Loucy (cell line): ENCODE results near the gene RILPL1.

Experiments used
- H2AFZ ChIP-seq: fragments of 200-600 bp; sonication (generic); 2 replicates; pipeline ENCODE4 v1.6.0; 2016; ENCODE audit warnings: antibody characterized with exemption, mild to moderate bottlenecking, low read length, moderate library complexity
- H3F3A ChIP-seq: fragments of 200-600 bp; 2 replicates; pipeline ENCODE4 v1.6.0; 2016; ENCODE audit warnings: antibody characterized with exemption, low read depth, mild to moderate bottlenecking
- H3K27me3 ChIP-seq: fragments of 200-600 bp; sonication (generic); 2 replicates; pipeline ENCODE4 v1.6.1; 2014; ENCODE audit warnings: low read length, mild to moderate bottlenecking; ENCODE audit not compliant: insufficient read depth, poor library complexity, severe bottlenecking
- H3K36me3 ChIP-seq: fragments of 200-600 bp; sonication (generic); 2 replicates; pipeline ENCODE4 v1.6.1; 2016; ENCODE audit warnings: low read length; ENCODE audit not compliant: insufficient read depth
- H3K4me1 ChIP-seq: fragments of 200-600 bp; sonication (generic); 2 replicates; pipeline ENCODE4 v1.5.1; 2014; ENCODE audit warnings: low read length, mild to moderate bottlenecking; ENCODE audit not compliant: insufficient read depth, poor library complexity, severe bottlenecking
- H3K4me2 ChIP-seq: fragments of 200-600 bp; sonication (generic); 2 replicates; pipeline ENCODE4 v1.6.0; 2014; ENCODE audit warnings: antibody characterized with exemption, low read length, low read depth, mild to moderate bottlenecking; ENCODE audit not compliant: poor library complexity, severe bottlenecking
- H3K4me3 ChIP-seq: fragments of 200-600 bp; sonication (generic); 2 replicates; pipeline ENCODE4 v1.5.1; 2014; ENCODE audit warnings: low read length, mild to moderate bottlenecking, mixed read lengths; ENCODE audit not compliant: poor library complexity, severe bottlenecking
- H3K79me2 ChIP-seq: fragments of 200-600 bp; sonication (generic); 2 replicates; pipeline ENCODE4 v1.6.1; 2014; ENCODE audit warnings: low read length; ENCODE audit not compliant: insufficient read depth
- H3K9ac ChIP-seq: fragments of 200-600 bp; sonication (generic); 2 replicates; pipeline ENCODE4 v1.6.0; 2014; ENCODE audit warnings: mild to moderate bottlenecking, low read depth, low read length, moderate library complexity; ENCODE audit not compliant: poor library complexity, severe bottlenecking
- H3K9me2 ChIP-seq: fragments of 200-600 bp; sonication (generic); replicated peaks from 2 replicates; pipeline ENCODE4 v1.6.1; 2016; ENCODE audit warnings: low read depth, low read length, mixed read lengths
- H3K9me3 ChIP-seq: fragments of 200-600 bp; sonication (generic); 2 replicates; pipeline ENCODE4 v1.6.1; 2014; ENCODE audit warnings: mild to moderate bottlenecking, antibody characterized with exemption, low read length, low read depth; ENCODE audit not compliant: insufficient read depth
- H4K20me1 ChIP-seq: fragments of 200-600 bp; sonication (generic); 2 replicates; pipeline ENCODE4 v1.6.0; 2014; ENCODE audit warnings: antibody characterized with exemption, low read length, mild to moderate bottlenecking; ENCODE audit not compliant: insufficient read depth, poor library complexity, severe bottlenecking
- EZH2phosphoT487 ChIP-seq: fragments of 200-600 bp; IDR thresholded peaks from 2 replicates; pipeline ENCODE4 v1.6.1; 2018; ENCODE audit warnings: antibody characterized with exemption, mild to moderate bottlenecking, moderate library complexity, borderline replicate concordance
- TF ChIP-seq, protein P1 (sequence below): fragments of 200-600 bp; sonication (generic); conservative IDR thresholded peaks from 2 replicates; pipeline ENCODE4 v1.5.1; 2014; ENCODE audit warnings: mild to moderate bottlenecking, antibody characterized with exemption, low read length

The RILPL1 gene

GRCh38 chr12:123502163-123502704 is 31.3 kb downstream of the RILPL1 start:
- Histone ChIP-seq H2AFZ (no peak overlapping the region), H3K9ac (no peak overlapping the region), H3K4me2 (no peak overlapping the region), H3K27me3 (no peaks in the 10 kb centered on the region), H3K4me3 (no peak overlapping the region), H3F3A (no peaks in the 10 kb centered on the region), H4K20me1 (no peaks in the 10 kb centered on the region), H3K9me3 (no peaks in the 10 kb centered on the region), H3K36me3 (no peaks in the 10 kb centered on the region), H3K4me1 (no peaks in the 10 kb centered on the region), H3K9me2 (no peaks in the 10 kb centered on the region), H3K79me2 (no peaks in the 10 kb centered on the region)
- no peak for TF ChIP-seq EZH2phosphoT487
- TF ChIP-seq, protein P1, sequence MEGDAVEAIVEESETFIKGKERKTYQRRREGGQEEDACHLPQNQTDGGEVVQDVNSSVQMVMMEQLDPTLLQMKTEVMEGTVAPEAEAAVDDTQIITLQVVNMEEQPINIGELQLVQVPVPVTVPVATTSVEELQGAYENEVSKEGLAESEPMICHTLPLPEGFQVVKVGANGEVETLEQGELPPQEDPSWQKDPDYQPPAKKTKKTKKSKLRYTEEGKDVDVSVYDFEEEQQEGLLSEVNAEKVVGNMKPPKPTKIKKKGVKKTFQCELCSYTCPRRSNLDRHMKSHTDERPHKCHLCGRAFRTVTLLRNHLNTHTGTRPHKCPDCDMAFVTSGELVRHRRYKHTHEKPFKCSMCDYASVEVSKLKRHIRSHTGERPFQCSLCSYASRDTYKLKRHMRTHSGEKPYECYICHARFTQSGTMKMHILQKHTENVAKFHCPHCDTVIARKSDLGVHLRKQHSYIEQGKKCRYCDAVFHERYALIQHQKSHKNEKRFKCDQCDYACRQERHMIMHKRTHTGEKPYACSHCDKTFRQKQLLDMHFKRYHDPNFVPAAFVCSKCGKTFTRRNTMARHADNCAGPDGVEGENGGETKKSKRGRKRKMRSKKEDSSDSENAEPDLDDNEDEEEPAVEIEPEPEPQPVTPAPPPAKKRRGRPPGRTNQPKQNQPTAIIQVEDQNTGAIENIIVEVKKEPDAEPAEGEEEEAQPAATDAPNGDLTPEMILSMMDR = no peak

- Histone ChIP-seq H3K36me3 (no peaks in the 10 kb centered on the region), H3K9me3 (no peaks in the 10 kb centered on the region), H3K9ac (no peak overlapping the region), H3K4me1 (no peaks in the 10 kb centered on the region), H2AFZ (no peak overlapping the region), H3K4me3 (no peak overlapping the region), H3K79me2 (no peaks in the 10 kb centered on the region), H3K9me2 (no peaks in the 10 kb centered on the region), H3F3A (no peaks in the 10 kb centered on the region), H4K20me1 (no peaks in the 10 kb centered on the region), H3K4me2 (no peak overlapping the region), H3K27me3 (no peaks in the 10 kb centered on the region)
- TF ChIP-seq, protein P1 = no peak
- no peak for TF ChIP-seq EZH2phosphoT487
Measured at GRCh38 chr12:123499332-123499731, 34.2 kb downstream of the RILPL1 start.

- H3F3A ChIP-seq = no peaks in the 10 kb centered on the region
- TF ChIP-seq, protein P1 = no peak
- TF ChIP-seq EZH2phosphoT487 = no peak
Measured at GRCh38 chr12:123498126-123498825, 35.2 kb downstream of the RILPL1 start.

More at GRCh38 chr12:123498126-123498825, 35.2 kb downstream of the RILPL1 start:
- Histone ChIP-seq H3K4me3 (no peak overlapping the region), H3K4me2 (no peak overlapping the region), H3K9ac (no peak overlapping the region), H3K4me1 (no peaks in the 10 kb centered on the region), H3K9me2 (no peaks in the 10 kb centered on the region), H4K20me1 (no peaks in the 10 kb centered on the region), H3K79me2 (no peaks in the 10 kb centered on the region), H2AFZ (no peak overlapping the region), H3K36me3 (no peaks in the 10 kb centered on the region), H3K27me3 (no peaks in the 10 kb centered on the region), H3K9me3 (no peaks in the 10 kb centered on the region)
